Frontal cortex (tissue), 4 donors: ENCODE measurements around the gene OR1A2. TPM values are rescaled to one million over a fixed set of nuclear protein-coding genes. Genes with fewer than 3 reads are reported as not detected.
A peak's percentile ranks its signal among the peaks of the same experiment; 100 is the strongest.
"Not testable (repeated sequence)": the region's sequence is repeated elsewhere in the genome, so short reads cannot be mapped to it uniquely, and the experiment has no call there.

Source experiments
- DNase-seq, 2 donors: peaks; one replicate each; pipeline ENCODE4 v3.0.0; 2012; ENCODE audit warnings: low spot score in 2 of 2
- FAIRE-seq: peaks from 2 replicates; lab custom pipeline; 2012; peaks lifted over from hg19 to GRCh38; lab: Jason Lieb, UNC
- total RNA-seq: library from RNA; depleted of rRNA; stranded (reverse); fragments of >200 nt; gene quantifications from one replicate; pipeline ENCODE4 v1.2.3, GENCODE V29; 2014
- donor health status: control.
- donor health status: control.
- donor health status: control.

OR1A2 gene
- not detected for total RNA-seq

- DNase-seq (no peak), FAIRE-seq (no peak)
These were observed at the start of gene OR1A2 for GRCh38 chr17:3197219-3197618. OR1A2 (plus strand) TSS chr17:3197519; CDS start chr17:3197519, 0 bp downstream.

DNA sequence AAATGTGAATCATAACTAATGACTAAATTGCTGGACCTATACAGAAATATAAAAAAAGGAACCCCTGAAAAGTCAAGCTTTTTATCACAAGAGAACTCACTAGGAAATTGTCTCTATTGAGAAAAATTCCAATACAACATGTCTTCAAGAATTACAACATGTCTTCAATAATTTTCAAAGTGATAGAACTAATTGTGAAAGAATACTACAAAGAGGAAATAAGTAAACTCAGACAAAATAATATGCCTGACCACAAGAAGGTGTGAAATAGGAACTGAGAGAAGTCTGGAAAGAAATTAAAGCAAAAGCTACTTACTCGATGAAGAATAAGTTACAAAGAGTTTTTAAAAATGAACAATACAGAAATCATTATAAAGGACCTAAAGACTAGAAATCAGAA is 40.1 kb upstream of the OR1A2 start:
- FAIRE-seq (no peak), DNase-seq (no peak)

GRCh38 chr17:3167574-3167973 is 29.7 kb upstream of the OR1A2 start:
- no peak for DNase-seq
- FAIRE-seq: no peak

GRCh38 chr17:3189961-3190360 is 7.4 kb upstream of the OR1A2 start:
- FAIRE-seq: no peak
- DNase-seq: no peak

- FAIRE-seq (no peak), DNase-seq (no peak)
These were observed 10.0 kb downstream of the OR1A2 start, which contains the start of gene OR1A1 for GRCh38 chr17:3207367-3207766. OR1A1 (plus strand) TSS chr17:3207667; CDS start chr17:3215621, 7,954 bp downstream.

GRCh38 chr17:3208484-3208883 is 11.2 kb downstream of the OR1A2 start:
- no peak for FAIRE-seq
- no peak for DNase-seq

DNA sequence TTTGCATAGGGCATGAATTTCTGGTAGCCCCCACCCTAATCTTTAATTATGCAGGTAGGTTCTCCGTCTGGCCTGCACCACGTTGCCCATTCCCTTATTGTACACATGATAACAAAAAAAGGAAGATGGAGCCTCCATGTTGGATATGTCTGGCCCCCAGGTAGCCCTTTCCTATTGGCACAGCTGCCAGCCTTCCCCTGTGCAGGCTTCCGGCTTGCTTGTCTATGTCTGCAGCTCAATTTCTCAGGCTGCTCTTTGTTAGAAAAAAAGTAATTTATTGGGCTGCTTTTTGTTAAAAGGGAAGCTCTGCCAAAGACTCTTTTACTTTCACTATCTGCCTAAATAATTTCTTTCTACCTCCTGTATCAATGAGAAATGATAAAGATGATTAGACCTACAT is 15.7 kb downstream of the OR1A2 start:
- FAIRE-seq (no peak), DNase-seq (no peak)

GRCh38 chr17:3213587-3213986 is 16.3 kb downstream of the OR1A2 start:
- no peak for DNase-seq
- no peak for FAIRE-seq

GRCh38 chr17:3219978-3220377 is 22.7 kb downstream of the OR1A2 start:
- DNase-seq: not testable (repeated sequence)

DNA sequence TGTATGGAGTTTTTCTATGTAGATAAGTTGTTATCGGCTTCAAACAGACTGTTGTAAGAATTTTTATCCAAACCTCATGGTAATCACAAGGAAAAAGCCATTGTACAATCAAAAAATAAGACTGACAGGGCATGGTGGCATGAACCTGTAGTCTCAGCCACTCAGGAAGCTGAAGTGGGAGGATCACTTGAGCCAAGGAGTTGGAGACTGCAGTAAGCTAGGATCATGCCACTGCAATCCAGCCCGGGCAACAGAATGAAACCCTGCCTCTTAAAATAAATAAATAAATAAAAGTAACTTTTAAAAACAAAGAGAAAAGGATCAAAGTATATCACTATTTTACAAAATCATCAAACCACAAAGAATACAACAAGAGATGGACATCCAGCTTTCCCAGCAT is 24.5 kb downstream of the OR1A2 start:
- no peak for DNase-seq
- no peak for FAIRE-seq

More at GRCh38 chr17:3219978-3220377, 22.7 kb downstream of the OR1A2 start:
- FAIRE-seq: not testable (repeated sequence)

DNA sequence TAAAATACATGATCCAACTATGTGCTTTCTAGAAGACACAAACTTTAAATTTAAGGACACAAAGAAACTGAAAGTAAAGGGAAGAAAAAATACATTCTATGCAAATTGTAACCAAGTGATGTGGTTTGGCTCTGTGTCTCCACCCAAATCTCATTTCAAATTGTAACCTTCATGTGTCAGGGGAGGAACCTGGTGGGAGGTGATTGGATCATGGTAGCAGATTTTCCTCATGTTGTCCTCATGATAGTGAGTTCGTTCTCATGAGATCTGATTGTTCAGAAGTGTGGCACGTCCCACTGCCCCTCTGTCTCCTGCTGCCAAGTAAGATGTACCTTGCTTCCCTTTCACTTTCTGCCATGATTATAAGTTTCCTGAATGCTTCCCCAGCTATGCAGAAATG is 25.2 kb downstream of the OR1A2 start:
- no peak for DNase-seq
- no peak for FAIRE-seq

- DNase-seq: not testable (repeated sequence)
- peak; percentile 77 for FAIRE-seq
These were observed 27.5 kb downstream of the OR1A2 start for GRCh38 chr17:3224721-3225352.

DNA sequence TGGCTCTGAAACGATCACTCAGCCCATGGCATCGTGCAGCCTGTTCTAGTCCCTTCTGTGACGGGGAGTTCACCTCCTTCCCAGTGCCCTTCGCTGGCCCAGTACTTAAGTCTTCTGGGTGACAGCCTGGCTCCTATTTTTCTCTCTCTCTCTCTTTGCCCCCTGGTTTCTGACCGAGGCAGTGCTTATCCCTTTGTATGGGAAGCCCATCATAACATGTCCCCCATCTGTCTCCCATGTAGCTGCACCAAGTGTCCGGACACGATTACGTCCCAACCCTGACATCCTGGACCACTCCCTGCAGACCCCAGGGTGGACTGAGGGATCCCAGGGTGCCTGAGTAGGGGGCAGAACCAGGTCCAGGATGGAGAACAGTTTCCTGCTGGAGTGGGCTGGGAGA is 35.0 kb downstream of the OR1A2 start:
- FAIRE-seq: not testable (repeated sequence)

GRCh38 chr17:3238685-3239084 is 41.4 kb downstream of the OR1A2 start:
- not testable (repeated sequence) for DNase-seq, FAIRE-seq

More for the DNA sequence above, 35.0 kb downstream of the OR1A2 start:
- DNase-seq: not testable (repeated sequence)

- not testable (repeated sequence) for FAIRE-seq, DNase-seq
These were observed 43.7 kb downstream of the OR1A2 start for GRCh38 chr17:3241044-3241443.

GRCh38 chr17:3244841-3245240 is 47.5 kb downstream of the OR1A2 start:
- FAIRE-seq, DNase-seq: not testable (repeated sequence)

Other genes with a start within 250 kb of the OR1A2 start
- gene OR1D5, start 133.9 kb upstream of the OR1A2 start, total RNA-seq: not detected
- gene OR1D2, start 93.1 kb upstream of the OR1A2 start, total RNA-seq: not detected
- gene OR1G1, start 70.0 kb upstream of the OR1A2 start, total RNA-seq: not detected
- not detected for gene OR1A1, start 10.1 kb downstream of the OR1A2 start, total RNA-seq
- 0.41 TPM for gene OR3A1, start 100.8 kb downstream of the OR1A2 start, total RNA-seq
- 2.4 TPM for gene OR3A2, start 188.8 kb downstream of the OR1A2 start, total RNA-seq
- gene OR1E1, start 200.9 kb downstream of the OR1A2 start, total RNA-seq: not detected
- gene OR3A3, start 213.9 kb downstream of the OR1A2 start, total RNA-seq: not detected
- not detected for gene OR1E2, start 236.3 kb downstream of the OR1A2 start, total RNA-seq